ENCODE results near the gene CDC5L.

CDC5L gene

GRCh38 chr6:44462335-44462734 is 74.8 kb downstream of the CDC5L start:
- TF ChIP-seq, protein P1, sequence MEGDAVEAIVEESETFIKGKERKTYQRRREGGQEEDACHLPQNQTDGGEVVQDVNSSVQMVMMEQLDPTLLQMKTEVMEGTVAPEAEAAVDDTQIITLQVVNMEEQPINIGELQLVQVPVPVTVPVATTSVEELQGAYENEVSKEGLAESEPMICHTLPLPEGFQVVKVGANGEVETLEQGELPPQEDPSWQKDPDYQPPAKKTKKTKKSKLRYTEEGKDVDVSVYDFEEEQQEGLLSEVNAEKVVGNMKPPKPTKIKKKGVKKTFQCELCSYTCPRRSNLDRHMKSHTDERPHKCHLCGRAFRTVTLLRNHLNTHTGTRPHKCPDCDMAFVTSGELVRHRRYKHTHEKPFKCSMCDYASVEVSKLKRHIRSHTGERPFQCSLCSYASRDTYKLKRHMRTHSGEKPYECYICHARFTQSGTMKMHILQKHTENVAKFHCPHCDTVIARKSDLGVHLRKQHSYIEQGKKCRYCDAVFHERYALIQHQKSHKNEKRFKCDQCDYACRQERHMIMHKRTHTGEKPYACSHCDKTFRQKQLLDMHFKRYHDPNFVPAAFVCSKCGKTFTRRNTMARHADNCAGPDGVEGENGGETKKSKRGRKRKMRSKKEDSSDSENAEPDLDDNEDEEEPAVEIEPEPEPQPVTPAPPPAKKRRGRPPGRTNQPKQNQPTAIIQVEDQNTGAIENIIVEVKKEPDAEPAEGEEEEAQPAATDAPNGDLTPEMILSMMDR (IDR thresholded peaks at IDR 0.05; ENCODE audit: low read depth, low read length): no peak
- Histone ChIP-seq H3K36me3 (no peaks in the 10 kb centered on the region), H3K27ac (no peak overlapping the region), H3K4me3 (ENCODE audit: low read depth, low read length) (no peak overlapping the region), H3K27me3 (ENCODE audit: insufficient read depth, low read depth, severe bottlenecking) (no peaks in the 10 kb centered on the region), H3K9me3 (ENCODE audit: severe bottlenecking) (no peaks in the 10 kb centered on the region)
- DNase-seq: no peak

DNA sequence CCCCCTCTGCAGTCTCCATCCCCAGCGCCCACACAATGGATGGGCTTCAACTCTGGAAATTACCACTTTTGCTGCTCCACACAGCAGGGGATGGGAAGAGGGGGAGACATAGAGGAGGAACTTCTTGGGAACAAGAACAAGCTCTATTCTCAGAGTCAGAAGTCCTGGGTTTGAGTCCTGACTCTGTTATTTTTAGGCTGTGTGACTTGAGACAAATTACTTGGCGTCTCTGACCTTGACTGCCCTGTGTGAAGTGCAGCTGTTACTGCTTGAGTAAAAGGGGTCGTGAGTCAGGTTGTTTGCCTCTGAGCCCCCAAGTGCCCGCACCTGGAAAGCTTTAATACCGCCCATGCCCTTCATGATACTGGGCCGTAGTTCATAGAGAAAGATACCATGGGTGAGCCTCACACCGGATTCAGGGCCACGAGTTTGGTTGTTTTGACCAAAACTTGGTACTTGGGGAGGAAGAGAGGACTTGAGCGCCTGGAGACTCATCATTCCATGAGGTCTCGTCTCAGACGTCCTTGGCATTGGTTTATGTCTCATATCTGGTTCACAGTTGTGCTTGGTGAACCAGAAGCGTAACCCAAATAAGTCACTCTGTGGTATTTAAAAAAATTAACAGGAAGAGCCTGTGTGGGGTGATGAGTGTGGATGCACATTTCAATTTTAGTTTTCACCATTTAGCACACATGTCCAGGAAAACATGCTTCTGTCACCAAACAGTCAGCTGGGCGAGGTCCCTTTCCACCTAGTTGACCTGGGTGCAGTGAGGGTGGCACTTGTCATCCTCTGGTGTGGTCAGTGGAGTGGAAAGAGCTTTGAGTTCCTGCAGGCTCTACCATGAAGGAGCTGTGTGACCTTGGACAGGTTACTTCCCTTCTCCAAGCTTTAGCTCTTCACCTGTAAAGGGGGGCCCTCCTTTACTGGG is 75.6 kb downstream of the CDC5L start:
- no peaks in the 10 kb centered on the region for H3K27me3 ChIP-seq (ENCODE audit: insufficient read depth, low read depth, severe bottlenecking)
- no peak overlapping the region for H3K27ac ChIP-seq
- DNase-seq: no peak
- no peaks in the 10 kb centered on the region for H3K9me3 ChIP-seq (ENCODE audit: severe bottlenecking)
- H3K4me3 ChIP-seq (ENCODE audit: low read depth, low read length): no peak overlapping the region
- H3K36me3 ChIP-seq: no peaks in the 10 kb centered on the region
- TF ChIP-seq, protein P1 (IDR thresholded peaks at IDR 0.05; ENCODE audit: low read depth, low read length): no peak

GRCh38 chr6:44463728-44464450 is 76.4 kb downstream of the CDC5L start:
- TF ChIP-seq, protein P1 (IDR thresholded peaks at IDR 0.05; ENCODE audit: low read depth, low read length): no peak
- Histone ChIP-seq H3K27ac (no peak overlapping the region), H3K27me3 (ENCODE audit: insufficient read depth, low read depth, severe bottlenecking) (no peaks in the 10 kb centered on the region), H3K4me3 (ENCODE audit: low read depth, low read length) (no peak overlapping the region), H3K36me3 (no peaks in the 10 kb centered on the region), H3K9me3 (ENCODE audit: severe bottlenecking) (no peaks in the 10 kb centered on the region)
- no peak for DNase-seq

DNA sequence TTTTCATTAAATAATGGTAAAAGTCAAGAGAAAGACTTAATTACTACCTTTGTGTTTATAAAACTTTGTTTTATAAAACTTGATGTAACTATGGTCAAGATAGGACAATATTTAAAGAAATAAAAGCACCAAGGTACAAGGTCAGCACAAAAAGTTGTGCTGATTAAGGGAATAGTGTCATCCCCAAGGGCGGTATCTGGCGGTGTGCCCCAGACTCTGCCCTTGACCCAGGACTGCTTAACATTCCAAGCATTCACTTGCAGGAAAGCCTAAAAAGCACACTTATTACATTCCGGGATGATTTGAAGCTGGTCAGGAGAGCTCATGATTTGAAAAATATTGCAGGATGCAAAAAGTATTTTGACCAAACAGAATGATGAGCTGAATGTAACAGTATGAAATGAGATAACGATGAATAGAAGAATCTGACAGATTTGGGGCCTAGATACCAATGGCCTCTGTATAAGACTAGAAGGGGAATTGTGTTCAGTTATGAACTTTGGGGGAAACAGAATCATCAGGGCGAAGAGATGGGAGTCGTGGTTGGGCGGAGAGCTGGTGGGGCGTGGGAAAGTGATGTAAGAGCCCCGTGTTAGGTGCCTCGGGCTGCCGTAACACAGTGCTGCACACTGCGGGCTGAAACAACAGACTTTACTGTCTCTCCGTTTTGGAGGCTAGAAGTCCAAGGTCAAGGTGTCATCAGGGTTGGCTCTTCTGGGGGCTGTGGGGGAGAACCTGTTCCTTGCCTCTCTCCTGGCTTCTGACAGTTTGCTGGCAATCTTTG is 77.2 kb downstream of the CDC5L start:
- Histone ChIP-seq H3K36me3 (no peaks in the 10 kb centered on the region), H3K27ac (no peak overlapping the region), H3K4me3 (ENCODE audit: low read depth, low read length) (no peak overlapping the region), H3K9me3 (ENCODE audit: severe bottlenecking) (no peaks in the 10 kb centered on the region), H3K27me3 (ENCODE audit: insufficient read depth, low read depth, severe bottlenecking) (no peaks in the 10 kb centered on the region)
- TF ChIP-seq, protein P1 (IDR thresholded peaks at IDR 0.05; ENCODE audit: low read depth, low read length): no peak
- DNase-seq: no peak

- no peak overlapping the region for H3K4me3 ChIP-seq (ENCODE audit: low read depth, low read length)
- no peaks in the 10 kb centered on the region for H3K9me3 ChIP-seq (ENCODE audit: severe bottlenecking)
- no peak for DNase-seq
- TF ChIP-seq, protein P1 (IDR thresholded peaks at IDR 0.05; ENCODE audit: low read depth, low read length): no peak
- H3K36me3 ChIP-seq: no peaks in the 10 kb centered on the region
- no peaks in the 10 kb centered on the region for H3K27me3 ChIP-seq (ENCODE audit: insufficient read depth, low read depth, severe bottlenecking)
- no peak overlapping the region for H3K27ac ChIP-seq
Observed at GRCh38 chr6:44466955-44467354, 79.4 kb downstream of the CDC5L start.
